Left renal cortex interstitium (tissue), 4 donors: Measurements from ENCODE around the gene VN1R5. TPM values are rescaled to one million over a fixed set of nuclear protein-coding genes. Genes with fewer than 3 reads are reported as not detected.
"Not testable (repeated sequence)": the region's sequence is repeated elsewhere in the genome, so short reads cannot be mapped to it uniquely, and the experiment has no call there.

ENCODE experiments used
- DNase-seq, 4 donors: peaks; one replicate each; pipeline ENCODE4 v3.0.0-alpha.2; 2013; ENCODE audit warnings: low read depth in 4 of 4, low spot score in 2 of 4, missing footprints in 1 of 4
- polyA plus RNA-seq, 4 donors: library from polyadenylated mRNA; unstranded; fragments of 120-200 nt; gene quantifications; one replicate each; pipeline ENCODE4 v1.2.1, GENCODE V29; 2013; ENCODE audit not compliant: insufficient read length in 4 of 4

Gene VN1R5
- polyA plus RNA-seq, 4 donors, result 0.12 to 0.14 TPM; not detected in 2

DNA sequence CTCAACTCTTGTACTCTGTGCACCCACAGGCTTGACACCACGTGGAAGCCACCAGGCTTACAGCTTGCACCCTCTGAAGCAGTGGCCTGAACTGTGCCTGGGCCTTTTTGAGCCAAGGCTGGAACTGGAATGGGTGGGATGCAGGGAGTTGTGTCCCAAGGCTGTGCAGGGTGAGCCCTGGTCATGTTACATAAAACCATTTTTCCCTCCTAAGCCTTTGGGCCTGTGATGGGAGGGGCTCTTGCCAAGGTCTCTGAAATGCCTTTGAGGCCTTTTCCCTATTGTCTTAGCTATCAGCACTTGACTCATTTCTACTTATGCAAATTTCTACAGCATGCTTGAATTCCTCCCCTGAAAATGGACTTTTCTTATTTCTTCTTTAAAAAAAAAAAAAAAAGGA, 14.1 kb downstream of the VN1R5 start:
- DNase-seq, result no peak

DNA sequence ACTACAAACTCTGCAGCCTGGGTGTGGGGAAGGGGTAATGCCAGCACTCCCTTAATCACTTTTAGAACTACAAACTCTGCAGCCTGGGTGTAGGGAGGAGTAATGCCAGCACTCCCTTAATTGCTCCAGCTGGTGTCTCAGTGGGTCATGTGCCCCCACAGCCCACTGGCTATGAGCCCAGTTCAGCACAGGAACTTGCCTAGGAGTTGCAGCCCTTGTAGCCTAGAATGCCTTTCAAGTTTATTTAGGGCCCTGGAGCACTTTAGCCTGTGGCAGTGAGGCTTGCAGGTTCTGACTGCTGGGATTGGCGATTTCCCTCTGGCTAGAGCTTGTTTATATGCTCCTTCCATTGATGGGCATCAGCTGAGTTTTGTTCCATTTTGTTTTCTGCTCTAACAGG, 17.1 kb downstream of the VN1R5 start:
- no peak for DNase-seq

DNA sequence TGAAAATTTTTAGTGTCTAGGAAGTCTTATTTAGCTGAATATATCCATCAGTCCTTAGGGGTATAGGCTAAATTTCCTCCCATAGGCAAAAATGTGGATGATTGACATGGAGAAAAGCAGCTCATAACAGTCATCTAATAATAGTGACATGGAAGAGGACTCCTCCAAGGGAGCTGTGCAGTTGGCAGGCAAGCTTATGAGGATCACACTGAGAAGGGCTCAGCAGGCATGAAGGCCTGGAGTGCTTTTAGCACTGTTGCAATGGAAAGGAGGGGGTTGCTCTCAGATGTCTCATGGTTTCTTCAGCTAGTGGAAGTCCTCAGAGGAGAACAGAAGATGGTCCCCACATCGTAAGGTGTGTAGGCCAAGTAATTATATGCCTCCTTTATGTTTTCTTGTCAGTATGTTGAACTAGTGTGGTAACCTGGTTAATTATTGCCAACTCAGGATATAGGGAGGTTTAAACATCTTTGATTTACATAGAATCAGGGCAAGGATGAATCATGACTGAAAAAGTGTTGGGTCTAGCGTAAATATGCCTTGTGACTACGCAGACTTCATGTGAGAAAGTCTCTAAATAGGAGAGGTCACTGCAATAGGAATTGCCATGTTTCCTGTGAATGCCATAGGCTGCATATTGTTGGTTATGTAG, 18.9 kb downstream of the VN1R5 start:
- DNase-seq, result no peak

- no peak for DNase-seq
Measured at GRCh38 chr1:247277191-247277590, 21.3 kb downstream of the VN1R5 start.

- no peak for DNase-seq
Measured at GRCh38 chr1:247281001-247281574, 25.2 kb downstream of the VN1R5 start.

- DNase-seq, result no peak
Measured at GRCh38 chr1:247286134-247286670, 30.3 kb downstream of the VN1R5 start.

GRCh38 chr1:247287460-247287859, 31.6 kb downstream of the VN1R5 start:
- DNase-seq, result no peak

- no peak for DNase-seq
Measured at GRCh38 chr1:247288341-247288740, 32.5 kb downstream of the VN1R5 start.

- not testable (repeated sequence) for DNase-seq
Measured at GRCh38 chr1:247289274-247289892, 33.5 kb downstream of the VN1R5 start.

- DNase-seq, result no peak
Measured at GRCh38 chr1:247290576-247290975, 34.7 kb downstream of the VN1R5 start.

DNA sequence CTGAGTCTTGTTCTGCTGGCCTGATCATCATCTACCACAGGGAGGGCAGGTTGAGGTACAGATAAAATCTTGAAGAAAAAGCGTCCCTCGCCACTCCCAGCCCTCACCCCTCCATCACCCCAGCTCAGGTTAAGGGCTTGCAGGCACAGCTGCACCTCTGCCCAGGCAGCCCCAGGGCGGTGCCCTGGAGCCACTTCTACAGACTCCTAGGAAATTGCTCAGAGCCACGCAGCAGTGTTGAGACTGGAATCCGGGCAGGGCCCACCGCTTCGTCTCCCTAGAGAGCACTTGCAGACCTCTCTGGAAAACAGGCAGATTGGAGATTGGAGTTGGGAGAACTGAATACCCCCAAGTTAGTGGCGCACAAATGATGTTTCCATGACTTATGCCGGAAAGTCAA, 35.3 kb downstream of the VN1R5 start:
- no peak for DNase-seq

GRCh38 chr1:247291833-247292561, 36.1 kb downstream of the VN1R5 start:
- DNase-seq, result no peak

GRCh38 chr1:247293047-247293446, 37.2 kb downstream of the VN1R5 start:
- no peak for DNase-seq

DNA sequence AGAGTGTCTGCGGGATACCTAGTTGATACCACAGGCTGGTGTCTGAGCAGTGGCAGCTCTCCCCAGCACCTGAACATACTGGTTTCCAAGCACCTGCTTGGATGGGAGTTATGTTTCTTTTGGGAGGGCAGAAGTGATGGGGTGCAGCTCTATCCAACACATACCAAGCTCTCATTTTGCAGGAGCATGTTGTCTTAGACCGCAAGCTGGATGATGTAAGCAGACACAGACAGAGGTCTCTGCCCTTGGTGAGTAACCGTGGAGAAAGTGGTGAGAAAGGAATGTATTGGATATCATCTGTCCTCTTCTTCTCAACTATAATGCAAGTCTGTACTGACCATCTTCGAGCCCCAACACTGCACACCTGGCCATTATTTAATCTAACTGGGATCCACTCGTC, 38.4 kb downstream of the VN1R5 start:
- no peak for DNase-seq

- DNase-seq, result no peak
Measured at GRCh38 chr1:247295274-247295684, 39.4 kb downstream of the VN1R5 start.

DNA sequence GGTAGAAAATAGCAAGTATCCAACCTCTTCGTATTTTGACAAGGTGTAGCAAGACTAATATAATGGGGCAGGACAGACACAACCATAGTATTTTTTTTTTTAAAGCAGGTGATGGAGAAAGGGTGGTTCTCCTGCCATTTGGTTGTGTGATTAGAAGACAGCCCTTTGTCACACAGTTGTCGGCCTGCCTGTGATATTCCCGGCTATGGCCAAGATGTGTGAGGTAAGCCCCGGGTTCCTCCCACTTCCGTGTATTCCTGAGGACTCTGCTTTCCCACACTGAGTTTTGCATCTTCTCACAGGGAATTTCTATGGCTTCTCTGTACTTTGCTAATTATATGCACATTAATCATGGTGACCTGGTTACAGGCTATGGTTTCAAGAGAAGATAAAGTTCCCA, 39.9 kb downstream of the VN1R5 start:
- DNase-seq, result no peak

DNA sequence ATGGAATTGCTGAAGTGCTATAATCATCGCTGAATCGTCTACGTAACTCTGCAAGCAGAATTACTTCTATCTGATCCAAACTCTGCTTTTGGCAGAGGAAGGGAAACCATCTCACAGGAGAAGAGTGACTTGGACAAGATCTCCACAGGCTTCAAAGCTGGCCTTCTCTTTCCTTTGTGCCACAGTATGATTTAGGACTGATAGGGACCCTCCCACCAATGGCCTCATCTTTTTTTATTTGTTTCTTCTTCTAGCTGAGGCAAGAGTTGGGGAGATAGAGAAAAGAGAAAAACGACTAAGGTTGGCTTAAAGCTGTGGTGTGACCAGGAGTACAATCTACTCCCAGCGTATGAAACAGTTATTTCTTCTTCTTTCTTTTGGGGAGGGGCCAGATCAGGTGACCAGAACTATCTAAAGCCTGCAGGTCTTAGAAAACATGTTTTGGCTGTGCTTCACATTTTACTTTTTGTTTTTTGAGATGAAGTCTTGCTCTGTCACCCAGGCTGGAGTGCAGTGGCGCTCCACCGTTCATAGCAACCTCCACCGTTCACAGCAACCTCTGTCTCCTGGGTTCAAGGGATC, 40.8 kb downstream of the VN1R5 start:
- no peak for DNase-seq

- DNase-seq, result no peak
Measured at GRCh38 chr1:247297263-247298123, 41.6 kb downstream of the VN1R5 start.

DNA sequence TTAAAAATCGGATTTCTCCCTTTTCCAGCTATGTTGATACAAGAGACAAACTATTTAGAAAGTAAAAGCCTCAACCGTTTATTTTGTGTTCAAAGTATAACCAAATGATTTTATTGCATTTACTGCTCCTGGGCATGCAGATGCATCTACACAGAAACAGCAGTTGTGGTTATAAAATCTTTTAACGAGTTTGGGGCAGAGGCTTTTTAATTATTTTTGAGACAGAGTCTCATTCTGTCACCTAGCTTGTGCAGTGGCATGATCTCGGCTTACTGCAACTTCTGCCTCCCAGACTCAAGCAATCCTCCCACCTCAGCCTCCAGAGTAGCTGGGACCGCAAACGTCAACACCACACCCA, 42.2 kb downstream of the VN1R5 start:
- no peak for DNase-seq

- no peak for DNase-seq
Measured at GRCh38 chr1:247298701-247299100, 42.8 kb downstream of the VN1R5 start.
